Measurements from ENCODE around the gene TSEN54.

DNA sequence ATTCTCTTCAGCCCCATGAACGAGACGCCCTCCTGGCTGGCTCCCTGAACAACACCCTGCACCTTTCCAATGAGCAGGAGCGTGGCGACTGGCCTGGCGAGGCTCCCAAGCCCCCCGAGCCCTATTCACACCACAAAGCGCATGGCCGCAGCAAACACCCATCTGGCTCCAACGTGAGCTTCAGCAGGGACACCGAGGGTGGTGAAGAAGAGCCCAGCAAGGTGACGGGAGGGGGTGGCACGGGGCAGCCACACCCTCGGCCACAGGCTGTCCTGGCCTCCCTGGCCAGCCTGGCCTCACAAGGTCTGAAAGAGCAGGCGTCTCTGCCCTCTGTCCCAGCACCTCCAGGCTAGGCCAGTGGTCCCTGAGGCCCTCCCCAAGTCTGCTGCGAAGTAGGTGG, 24.6 kb upstream of the TSEN54 start:
- TF ChIP-seq, protein P1, sequence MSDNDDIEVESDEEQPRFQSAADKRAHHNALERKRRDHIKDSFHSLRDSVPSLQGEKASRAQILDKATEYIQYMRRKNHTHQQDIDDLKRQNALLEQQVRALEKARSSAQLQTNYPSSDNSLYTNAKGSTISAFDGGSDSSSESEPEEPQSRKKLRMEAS (IDR thresholded peaks at IDR 0.05) = no peak
- TF ChIP-seq, protein P2, sequence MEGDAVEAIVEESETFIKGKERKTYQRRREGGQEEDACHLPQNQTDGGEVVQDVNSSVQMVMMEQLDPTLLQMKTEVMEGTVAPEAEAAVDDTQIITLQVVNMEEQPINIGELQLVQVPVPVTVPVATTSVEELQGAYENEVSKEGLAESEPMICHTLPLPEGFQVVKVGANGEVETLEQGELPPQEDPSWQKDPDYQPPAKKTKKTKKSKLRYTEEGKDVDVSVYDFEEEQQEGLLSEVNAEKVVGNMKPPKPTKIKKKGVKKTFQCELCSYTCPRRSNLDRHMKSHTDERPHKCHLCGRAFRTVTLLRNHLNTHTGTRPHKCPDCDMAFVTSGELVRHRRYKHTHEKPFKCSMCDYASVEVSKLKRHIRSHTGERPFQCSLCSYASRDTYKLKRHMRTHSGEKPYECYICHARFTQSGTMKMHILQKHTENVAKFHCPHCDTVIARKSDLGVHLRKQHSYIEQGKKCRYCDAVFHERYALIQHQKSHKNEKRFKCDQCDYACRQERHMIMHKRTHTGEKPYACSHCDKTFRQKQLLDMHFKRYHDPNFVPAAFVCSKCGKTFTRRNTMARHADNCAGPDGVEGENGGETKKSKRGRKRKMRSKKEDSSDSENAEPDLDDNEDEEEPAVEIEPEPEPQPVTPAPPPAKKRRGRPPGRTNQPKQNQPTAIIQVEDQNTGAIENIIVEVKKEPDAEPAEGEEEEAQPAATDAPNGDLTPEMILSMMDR (IDR thresholded peaks at IDR 0.05 in 2 of 3, conservative IDR thresholded peaks at IDR 0.05 in 1 of 3; ENCODE audit: borderline replicate concordance in 1 of 3, insufficient read depth in 1 of 3, low read depth in 2 of 3, low read length in 2 of 3) = no peak
- TF ChIP-seq ZFX (IDR thresholded peaks at IDR 0.05) = no peak
- no peak for TF ChIP-seq SP1 (IDR thresholded peaks at IDR 0.05; ENCODE audit: low read depth)
- no peak for TF ChIP-seq POLR2A (IDR thresholded peaks at IDR 0.05; ENCODE audit: borderline replicate concordance, extremely low read depth, insufficient read depth, insufficient read length)
- TF ChIP-seq FOSL1 (IDR thresholded peaks at IDR 0.05; ENCODE audit: low read depth) = no peak
- no peak for TF ChIP-seq EZH2 (IDR thresholded peaks at IDR 0.05)
- TF ChIP-seq EZH2phosphoT487 (IDR thresholded peaks at IDR 0.05; ENCODE audit: borderline replicate concordance) = no peak
- no peak for TF ChIP-seq SRF (IDR thresholded peaks at IDR 0.05; ENCODE audit: low read depth)
- no peak for TF ChIP-seq POLR2AphosphoS5 (IDR thresholded peaks at IDR 0.05; ENCODE audit: low read depth, low read length)
